ENCODE measurements around the gene AMD1.
"Not testable (repeated sequence)": the region's sequence is repeated elsewhere in the genome, so short reads cannot be mapped to it uniquely, and the experiment has no call there.

AMD1 gene

GRCh38 chr6:110897433-110897832 lies 22.8 kb downstream of the AMD1 start:
- Histone ChIP-seq H3K36me3 (ENCODE audit: control insufficient read depth, insufficient read depth, low read length) (peaks cover 59% of the 10 kb centered on the region), H3K9ac (ENCODE audit: low read length) (no peak overlapping the region), H3K4me3 (ENCODE audit: low read depth, low read length) (no peak overlapping the region), H3K27me3 (ENCODE audit: control insufficient read depth, insufficient read depth, low read length) (no peaks in the 10 kb centered on the region), H3K27ac (ENCODE audit: low read depth, low read length) (no peak overlapping the region), H3K4me1 (ENCODE audit: control insufficient read depth, insufficient read depth, low read length) (no peaks in the 10 kb centered on the region), H3K9me3 (ENCODE audit: control insufficient read depth, insufficient read depth, low read depth, low read length) (no peaks in the 10 kb centered on the region)

- H3K4me3 ChIP-seq (ENCODE audit: low read depth, low read length) = no peak overlapping the region
- H3K27me3 ChIP-seq (ENCODE audit: control insufficient read depth, insufficient read depth, low read length) = no peaks in the 10 kb centered on the region
- H3K27ac ChIP-seq (ENCODE audit: low read depth, low read length) = no peak overlapping the region
- H3K36me3 ChIP-seq (ENCODE audit: control insufficient read depth, insufficient read depth, low read length) = peaks cover 52% of the 10 kb centered on the region
- H3K9me3 ChIP-seq (ENCODE audit: control insufficient read depth, insufficient read depth, low read depth, low read length) = peaks cover 3% of the 10 kb centered on the region; the same call in 1 of the 2 replicates
- H3K4me1 ChIP-seq (ENCODE audit: control insufficient read depth, insufficient read depth, low read length) = no peaks in the 10 kb centered on the region
- no peak overlapping the region for H3K9ac ChIP-seq (ENCODE audit: low read length)
These were observed 23.5 kb downstream of the AMD1 start for GRCh38 chr6:110898111-110898510.

GRCh38 chr6:110900028-110900598 lies 25.5 kb downstream of the AMD1 start:
- Histone ChIP-seq H3K4me3 (ENCODE audit: low read depth, low read length) (no peak overlapping the region), H3K9ac (ENCODE audit: low read length) (no peak overlapping the region), H3K27me3 (ENCODE audit: control insufficient read depth, insufficient read depth, low read length) (no peaks in the 10 kb centered on the region), H3K36me3 (ENCODE audit: control insufficient read depth, insufficient read depth, low read length) (peaks cover 41% of the 10 kb centered on the region), H3K4me1 (ENCODE audit: control insufficient read depth, insufficient read depth, low read length) (no peaks in the 10 kb centered on the region), H3K9me3 (ENCODE audit: control insufficient read depth, insufficient read depth, low read depth, low read length) (peaks cover 21% of the 10 kb centered on the region), H3K27ac (ENCODE audit: low read depth, low read length) (no peak overlapping the region)

- Histone ChIP-seq H3K36me3 (ENCODE audit: control insufficient read depth, insufficient read depth, low read length) (peaks cover 26% of the 10 kb centered on the region), H3K9me3 (ENCODE audit: control insufficient read depth, insufficient read depth, low read depth, low read length) (peaks cover 27% of the 10 kb centered on the region)
- not testable (repeated sequence) for H3K9ac ChIP-seq (ENCODE audit: low read length); H3K27ac ChIP-seq (ENCODE audit: low read depth, low read length); H3K4me3 ChIP-seq (ENCODE audit: low read depth, low read length); H3K27me3 ChIP-seq (ENCODE audit: control insufficient read depth, insufficient read depth, low read length); H3K4me1 ChIP-seq (ENCODE audit: control insufficient read depth, insufficient read depth, low read length)
These were observed 27.0 kb downstream of the AMD1 start for GRCh38 chr6:110901601-110902000.

- Histone ChIP-seq H3K9me3 (ENCODE audit: control insufficient read depth, insufficient read depth, low read depth, low read length) (peaks cover 27% of the 10 kb centered on the region), H3K36me3 (ENCODE audit: control insufficient read depth, insufficient read depth, low read length) (peaks cover 21% of the 10 kb centered on the region), H3K4me1 (ENCODE audit: control insufficient read depth, insufficient read depth, low read length) (no peaks in the 10 kb centered on the region), H3K27ac (ENCODE audit: low read depth, low read length) (no peak overlapping the region), H3K27me3 (ENCODE audit: control insufficient read depth, insufficient read depth, low read length) (no peaks in the 10 kb centered on the region), H3K4me3 (ENCODE audit: low read depth, low read length) (no peak overlapping the region), H3K9ac (ENCODE audit: low read length) (no peak overlapping the region)
These were observed 27.5 kb downstream of the AMD1 start for GRCh38 chr6:110902091-110902490.

GRCh38 chr6:110906273-110906672 lies 31.7 kb downstream of the AMD1 start:
- not testable (repeated sequence) for H3K4me1 ChIP-seq (ENCODE audit: control insufficient read depth, insufficient read depth, low read length); H3K27ac ChIP-seq (ENCODE audit: low read depth, low read length); H3K27me3 ChIP-seq (ENCODE audit: control insufficient read depth, insufficient read depth, low read length); H3K9ac ChIP-seq (ENCODE audit: low read length); H3K36me3 ChIP-seq (ENCODE audit: control insufficient read depth, insufficient read depth, low read length); H3K4me3 ChIP-seq (ENCODE audit: low read depth, low read length)
- peaks cover 27% of the 10 kb centered on the region for H3K9me3 ChIP-seq (ENCODE audit: control insufficient read depth, insufficient read depth, low read depth, low read length)

GRCh38 chr6:110930781-110931180 lies 56.2 kb downstream of the AMD1 start:
- no peak overlapping the region for H3K27ac ChIP-seq (ENCODE audit: low read depth, low read length)
- H3K4me3 ChIP-seq (ENCODE audit: low read depth, low read length) = no peak overlapping the region
- no peaks in the 10 kb centered on the region for H3K4me1 ChIP-seq (ENCODE audit: control insufficient read depth, insufficient read depth, low read length)
- no peaks in the 10 kb centered on the region for H3K36me3 ChIP-seq (ENCODE audit: control insufficient read depth, insufficient read depth, low read length)
- H3K27me3 ChIP-seq (ENCODE audit: control insufficient read depth, insufficient read depth, low read length) = no peaks in the 10 kb centered on the region
- H3K9me3 ChIP-seq (ENCODE audit: control insufficient read depth, insufficient read depth, low read depth, low read length) = no peaks in the 10 kb centered on the region
- H3K9ac ChIP-seq (ENCODE audit: low read length) = no peak overlapping the region

GRCh38 chr6:110933912-110934311 lies 59.3 kb downstream of the AMD1 start:
- Histone ChIP-seq H3K4me1 (ENCODE audit: control insufficient read depth, insufficient read depth, low read length) (no peaks in the 10 kb centered on the region), H3K27me3 (ENCODE audit: control insufficient read depth, insufficient read depth, low read length) (no peaks in the 10 kb centered on the region), H3K9me3 (ENCODE audit: control insufficient read depth, insufficient read depth, low read depth, low read length) (no peaks in the 10 kb centered on the region), H3K9ac (ENCODE audit: low read length) (no peak overlapping the region), H3K27ac (ENCODE audit: low read depth, low read length) (no peak overlapping the region), H3K36me3 (ENCODE audit: control insufficient read depth, insufficient read depth, low read length) (no peaks in the 10 kb centered on the region), H3K4me3 (ENCODE audit: low read depth, low read length) (no peak overlapping the region)

- Histone ChIP-seq H3K4me1 (ENCODE audit: control insufficient read depth, insufficient read depth, low read length) (no peaks in the 10 kb centered on the region), H3K9me3 (ENCODE audit: control insufficient read depth, insufficient read depth, low read depth, low read length) (no peaks in the 10 kb centered on the region), H3K27me3 (ENCODE audit: control insufficient read depth, insufficient read depth, low read length) (no peaks in the 10 kb centered on the region), H3K36me3 (ENCODE audit: control insufficient read depth, insufficient read depth, low read length) (no peaks in the 10 kb centered on the region), H3K27ac (ENCODE audit: low read depth, low read length) (no peak overlapping the region), H3K4me3 (ENCODE audit: low read depth, low read length) (no peak overlapping the region), H3K9ac (ENCODE audit: low read length) (no peak overlapping the region)
These were observed 59.9 kb downstream of the AMD1 start for GRCh38 chr6:110934381-110934898.

- no peaks in the 10 kb centered on the region for H3K9me3 ChIP-seq (ENCODE audit: control insufficient read depth, insufficient read depth, low read depth, low read length)
- no peaks in the 10 kb centered on the region for H3K4me1 ChIP-seq (ENCODE audit: control insufficient read depth, insufficient read depth, low read length)
- H3K36me3 ChIP-seq (ENCODE audit: control insufficient read depth, insufficient read depth, low read length) = no peaks in the 10 kb centered on the region
- H3K9ac ChIP-seq (ENCODE audit: low read length) = no peak overlapping the region
- no peak overlapping the region for H3K27ac ChIP-seq (ENCODE audit: low read depth, low read length)
- no peaks in the 10 kb centered on the region for H3K27me3 ChIP-seq (ENCODE audit: control insufficient read depth, insufficient read depth, low read length)
- H3K4me3 ChIP-seq (ENCODE audit: low read depth, low read length) = no peak overlapping the region
These were observed 60.6 kb downstream of the AMD1 start for GRCh38 chr6:110935171-110935570.

GRCh38 chr6:110938171-110938570 lies 63.6 kb downstream of the AMD1 start:
- H3K9ac ChIP-seq (ENCODE audit: low read length) = no peak overlapping the region
- H3K4me1 ChIP-seq (ENCODE audit: control insufficient read depth, insufficient read depth, low read length) = no peaks in the 10 kb centered on the region
- no peaks in the 10 kb centered on the region for H3K36me3 ChIP-seq (ENCODE audit: control insufficient read depth, insufficient read depth, low read length)
- H3K4me3 ChIP-seq (ENCODE audit: low read depth, low read length) = no peak overlapping the region
- no peak overlapping the region for H3K27ac ChIP-seq (ENCODE audit: low read depth, low read length)
- no peaks in the 10 kb centered on the region for H3K27me3 ChIP-seq (ENCODE audit: control insufficient read depth, insufficient read depth, low read length)
- no peaks in the 10 kb centered on the region for H3K9me3 ChIP-seq (ENCODE audit: control insufficient read depth, insufficient read depth, low read depth, low read length)
